Tibial artery (tissue), 4 donors: Measurements from ENCODE around the gene DRAP1.

Experiments used
- DNase-seq, 2 donors: peaks; one replicate each; pipeline ENCODE4 v3.0.0-alpha.2; 2019
- H3K27ac ChIP-seq, 2 donors: fragments of 200-600 bp; sonication (generic) in 1 of 2; 1 replicate in 1 of 2; 2 replicates in 1 of 2; pipeline ENCODE4 v1.5.1; 2018 to 2019; ENCODE audit warnings: mild to moderate bottlenecking in 1 of 2
- H3K27me3 ChIP-seq, 2 donors: fragments of 200-600 bp; sonication (generic) in 1 of 2; one replicate each; pipeline versions ENCODE4 v1.5.1 to v1.6.0; 2016 to 2019
- H3K36me3 ChIP-seq, 3 donors: fragments of 200-600 bp; sonication (generic) in 2 of 3; one replicate each; pipeline ENCODE4 v1.5.1; 2016 to 2019; ENCODE audit warnings: mild to moderate bottlenecking in 2 of 3
- H3K4me1 ChIP-seq, 4 donors: fragments of 200-600 bp; sonication (generic) in 2 of 4; 1 replicate in 3 of 4; 2 replicates in 1 of 4; pipeline ENCODE4 v1.5.1; 2016 to 2019
- H3K4me3 ChIP-seq, 2 donors: fragments of 200-600 bp; sonication (generic) in 1 of 2; 1 replicate in 1 of 2; 2 replicates in 1 of 2; pipeline ENCODE4 v1.5.1; 2018 to 2019; ENCODE audit warnings: mild to moderate bottlenecking in 2 of 2
- H3K9me3 ChIP-seq, 3 donors: fragments of 200-600 bp; sonication (generic) in 1 of 3; one replicate each; pipeline ENCODE4 v1.5.1; 2016 to 2019
- CTCF ChIP-seq, 2 experiments: fragments of 200-600 bp in 1 of 2; fragments of 450-650 bp in 1 of 2; IDR thresholded peaks; one replicate each; pipeline ENCODE4 v1.5.1; 2017 to 2019; ENCODE audit warnings: antibody characterized with exemption in 2 of 2, mild to moderate bottlenecking in 1 of 2, moderate library complexity in 1 of 2
- intact Hi-C: fragments of 100-400 bp; cut with DNase I; formaldehyde crosslinking; loops from one replicate; pipeline ENCODE4 v1.15.0; 2023; ENCODE audit warnings: low total_unique reads

Gene DRAP1

GRCh38 chr11:65925397-65925796, 6.2 kb downstream of the DRAP1 start:
- TF ChIP-seq CTCF (IDR thresholded peaks at IDR 0.05), result no peak
- Histone ChIP-seq H3K27ac (no peak overlapping the region), H3K36me3 (peaks cover 13 to 32% (median 20%) of the 10 kb centered on the region in 3 donors), H3K9me3 (no peaks in the 10 kb centered on the region), H3K27me3 (no peaks in the 10 kb centered on the region), H3K4me3 (no peak overlapping the region), H3K4me1 (peaks cover 0 to 11% (median 9%) of the 10 kb centered on the region in 4 donors)
- DNase-seq, result no peak
- intact Hi-C loops, result no loop called here

- Histone ChIP-seq H3K27me3 (peaks cover 0 to 2% of the 10 kb centered on the region in 2 donors), H3K27ac (no peak overlapping the region), H3K4me1 (no peaks in the 10 kb centered on the region), H3K36me3 (peaks cover under 1 to 12% (median 5%) of the 10 kb centered on the region in 3 donors), H3K4me3 (no peak overlapping the region), H3K9me3 (no peaks in the 10 kb centered on the region)
- TF ChIP-seq CTCF (IDR thresholded peaks at IDR 0.05), result no peak
- intact Hi-C loops, result no loop called here
- no peak for DNase-seq
Measured at GRCh38 chr11:65927904-65928397, 8.7 kb downstream of the DRAP1 start.

GRCh38 chr11:65928667-65929066, 9.4 kb downstream of the DRAP1 start:
- Histone ChIP-seq H3K4me3 (no peak overlapping the region), H3K27me3 (peaks cover 0 to 9% of the 10 kb centered on the region in 2 donors), H3K27ac (no peak overlapping the region), H3K36me3 (peaks cover 0 to 6% (median 0%) of the 10 kb centered on the region in 3 donors), H3K9me3 (no peaks in the 10 kb centered on the region), H3K4me1 (no peaks in the 10 kb centered on the region)
- TF ChIP-seq CTCF (IDR thresholded peaks at IDR 0.05), result no peak
- intact Hi-C loops, result no loop called here
- no peak for DNase-seq

GRCh38 chr11:65931773-65932557, 12.7 kb downstream of the DRAP1 start:
- intact Hi-C loops, result no loop called here
- H3K4me1 ChIP-seq, result no peaks in the 10 kb centered on the region
- peaks cover 0 to 11% of the 10 kb centered on the region in 2 donors for H3K27me3 ChIP-seq
- no peak overlapping the region for H3K4me3 ChIP-seq
- TF ChIP-seq CTCF (IDR thresholded peaks at IDR 0.05), result no peak
- H3K9me3 ChIP-seq, result no peaks in the 10 kb centered on the region
- no peak for DNase-seq
- no peaks in the 10 kb centered on the region for H3K36me3 ChIP-seq
- H3K27ac ChIP-seq, result no peak overlapping the region

- no peak for TF ChIP-seq CTCF (IDR thresholded peaks at IDR 0.05)
- no peaks in the 10 kb centered on the region for H3K36me3 ChIP-seq
- H3K4me3 ChIP-seq, result no peak overlapping the region
- H3K4me1 ChIP-seq, result no peaks in the 10 kb centered on the region
- H3K27me3 ChIP-seq, result peaks cover 0 to 16% of the 10 kb centered on the region in 2 donors
- no peak for DNase-seq
- intact Hi-C loops, result no loop called here
- H3K27ac ChIP-seq, result no peak overlapping the region
- no peaks in the 10 kb centered on the region for H3K9me3 ChIP-seq
Measured at GRCh38 chr11:65932558-65932919, 13.3 kb downstream of the DRAP1 start.
